HG02759 (cell line): ENCODE measurements around the gene TRPC5OS.

Experiments
- ATAC-seq: cut with Tn5 transposase; IDR thresholded peaks from one replicate; pipeline ENCODE4 v1.9.1; 2021; ENCODE audit warnings: mild to moderate bottlenecking, moderate library complexity; ENCODE audit not compliant: unreplicated experiment

TRPC5OS gene

DNA sequence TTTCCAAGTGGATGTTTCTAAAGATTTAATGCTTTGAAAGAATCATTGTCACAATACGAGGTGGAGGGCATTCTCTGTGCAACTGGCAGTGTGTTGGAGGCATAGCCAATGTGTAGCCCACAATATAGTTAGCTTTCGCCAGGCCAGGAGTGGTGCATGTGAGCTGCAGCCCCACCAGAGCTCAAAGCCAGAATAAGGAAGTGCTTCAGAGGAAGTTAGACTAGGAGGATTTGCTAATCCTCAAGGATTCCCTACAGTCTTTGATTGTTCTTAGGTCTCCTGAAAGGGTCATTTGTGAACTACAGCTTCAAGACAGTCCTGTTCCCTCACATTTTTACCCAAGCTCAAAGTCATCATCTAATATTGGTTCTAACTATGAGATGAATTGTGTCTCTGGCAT, 16.4 kb downstream of the TRPC5OS start:
- no peak for ATAC-seq

DNA sequence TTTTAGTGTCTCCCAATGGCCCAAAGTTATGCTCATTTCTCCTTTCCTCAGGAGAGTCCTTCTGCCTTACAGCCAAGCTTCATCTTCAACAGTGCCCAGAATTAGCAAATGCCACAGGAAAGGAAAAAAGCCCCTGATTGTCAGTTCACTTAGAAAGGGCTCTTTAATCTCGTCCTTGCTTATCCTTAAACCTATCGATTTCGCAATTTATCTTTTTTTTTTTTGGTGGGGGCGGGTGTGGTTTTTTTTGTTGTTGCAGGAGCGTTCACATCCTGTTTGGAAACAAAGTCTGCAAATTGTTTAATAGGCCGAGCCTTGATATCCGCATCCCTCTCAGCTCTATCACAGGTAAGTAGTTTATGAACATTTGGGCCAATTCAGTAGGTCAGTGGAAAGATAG, 20.2 kb downstream of the TRPC5OS start:
- no peak for ATAC-seq

DNA sequence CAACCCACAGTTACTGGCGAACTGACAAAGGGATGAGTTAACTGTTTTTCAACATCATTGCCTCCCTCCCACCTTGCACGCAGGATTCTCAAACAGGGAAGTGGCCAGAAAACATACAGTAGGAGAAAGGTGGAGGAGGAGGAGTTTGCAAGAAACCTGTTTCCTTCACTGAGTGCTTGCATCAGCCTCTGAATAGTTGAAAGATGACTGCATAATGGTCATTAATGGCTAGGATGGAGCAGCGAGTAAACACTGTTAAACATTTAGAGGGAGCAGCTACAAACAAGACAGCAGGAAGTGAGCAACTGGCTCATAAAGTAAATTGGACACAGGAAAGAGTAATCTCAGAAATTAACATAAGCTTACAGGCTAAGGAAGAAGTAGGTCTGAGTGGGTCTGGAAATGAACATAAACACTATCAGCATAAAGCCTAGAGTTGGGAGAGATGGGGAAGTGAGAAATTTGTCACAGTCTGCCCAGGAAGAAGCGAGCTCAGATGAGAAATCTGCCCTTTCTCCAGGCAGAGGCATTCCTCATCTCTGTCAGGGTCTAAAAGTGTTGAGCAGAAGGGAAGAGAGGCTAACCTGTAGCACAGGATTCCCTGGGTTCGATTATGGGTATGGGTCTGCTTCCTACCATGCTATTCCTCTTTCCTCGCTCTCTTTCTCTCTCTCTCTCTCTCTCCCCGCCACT, 38.6 kb downstream of the TRPC5OS start:
- ATAC-seq: no peak

DNA sequence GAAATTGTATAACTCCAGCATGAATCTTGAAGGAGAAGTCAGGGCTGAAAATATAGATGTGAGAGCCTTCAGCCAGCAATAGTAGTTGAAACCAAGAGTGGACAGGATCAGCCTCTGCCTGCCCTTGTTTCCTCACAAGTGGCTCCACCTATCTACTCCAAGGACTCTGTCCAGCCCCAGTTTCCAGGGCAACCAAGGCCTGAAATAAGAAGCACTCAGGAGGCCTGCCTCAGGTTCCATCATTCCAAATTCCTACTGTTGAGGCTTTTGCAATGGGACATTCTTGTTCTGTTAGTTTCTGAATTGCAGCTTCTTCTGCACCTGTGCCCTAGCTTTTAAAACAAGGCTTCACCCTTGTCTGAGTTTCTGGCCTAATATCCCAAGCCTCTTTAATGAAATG, 41.6 kb downstream of the TRPC5OS start:
- no peak for ATAC-seq

DNA sequence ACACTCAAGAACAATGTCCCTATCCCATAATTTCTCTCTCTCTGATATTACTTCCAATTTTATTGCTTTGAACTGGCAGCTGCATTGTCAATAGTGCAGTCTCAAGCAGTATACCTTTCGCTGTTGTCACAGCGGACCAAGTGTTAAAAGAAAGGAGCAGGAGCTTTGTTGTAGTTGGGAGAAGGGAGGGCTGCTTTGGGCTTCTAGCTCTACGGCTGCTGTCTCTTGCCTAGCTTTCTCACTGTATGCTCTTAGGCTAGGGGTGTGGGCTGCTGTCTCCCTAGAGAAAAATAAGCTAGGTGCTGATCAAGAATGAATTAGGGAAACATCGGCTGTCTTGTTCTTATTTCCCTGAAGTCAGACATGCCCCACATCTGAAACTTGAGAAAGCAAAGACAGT, 52.5 kb downstream of the TRPC5OS start:
- ATAC-seq: no peak
